HepG2 (cell line): ENCODE results near the gene EVC. TPM values are rescaled to one million over a fixed set of nuclear protein-coding genes. Genes with fewer than 3 reads are reported as not detected.

ENCODE experiments used
- ATAC-seq: fragments of 200-7000 bp; cut with Tn5 transposase; 3 replicates; pipeline ENCODE4 v1.9.1; 2020; ENCODE audit warnings: mild to moderate bottlenecking, moderate library complexity
- BruUV-seq: library from RNA; stranded (reverse); fragments of 400-500 nt; replicated peaks from 2 replicates; lab custom pipeline; 2021; lab: Mats Ljungman, UMichigan
- CTCF ChIA-PET: fragments of 300-600 bp; formaldehyde crosslinking; extraction: SDS; loops from one replicate; lab custom pipeline; 2021; ENCODE audit warnings: low total read pairs, inconsistent platforms, low intra/inter-chr PET ratio; lab: Yijun Ruan, JAX
- POLR2A ChIA-PET: fragments of 350-600 bp; sonication (Branson Sonifier 250); formaldehyde crosslinking; loops from one replicate; lab custom pipeline; 2020; ENCODE audit warnings: antibody characterized with exemption, inconsistent platforms; lab: Yijun Ruan, JAX
- DNase-seq: peaks from one replicate; pipeline ENCODE4 v3.0.0-alpha.2; 2015; ENCODE audit warnings: low spot score
- FAIRE-seq: peaks from 3 replicates; lab custom pipeline; 2011; peaks lifted over from hg19 to GRCh38; lab: Jason Lieb, UNC
- H2AFZ ChIP-seq: one replicate; pipeline ENCODE4 v1.6.1; 2011; ENCODE audit warnings: low read length, inconsistent platforms
- H3K27ac ChIP-seq: fragments of 300-600 bp; 3 replicates; pipeline ENCODE4 v1.8.0; 2011; ENCODE audit warnings: mixed run types, mild to moderate bottlenecking, mixed read lengths, low read length, inconsistent platforms; ENCODE audit not compliant: insufficient read depth; ENCODE audit errors: extremely low read length
- H3K27me3 ChIP-seq, 2 experiments: fragments of 200-600 bp in 1 of 2; 2 replicates in 1 of 2; 3 replicates in 1 of 2; pipeline versions ENCODE4 v1.6.0 to v1.8.0; 2011; ENCODE audit warnings: low read length in 2 of 2, mild to moderate bottlenecking in 2 of 2, moderate library complexity in 2 of 2, inconsistent platforms in 1 of 2; ENCODE audit not compliant: insufficient read depth in 2 of 2, control insufficient read depth in 1 of 2
- H3K36me3 ChIP-seq, 2 experiments: fragments of 200-600 bp in 1 of 2; replicated peaks in 1 of 2; 2 replicates in 1 of 2; 3 replicates in 1 of 2; pipeline versions ENCODE4 v1.5.1 to v1.8.0; 2011; ENCODE audit warnings: low read length in 2 of 2, inconsistent platforms in 1 of 2; ENCODE audit not compliant: insufficient read depth in 2 of 2, control insufficient read depth in 1 of 2
- H3K4me1 ChIP-seq: 2 replicates; pipeline ENCODE4 v1.5.1; 2012; ENCODE audit warnings: low read length, inconsistent platforms; ENCODE audit not compliant: insufficient read depth
- H3K4me2 ChIP-seq: 2 replicates; pipeline ENCODE4 v1.6.0; 2011; ENCODE audit warnings: low read depth, low read length, inconsistent platforms
- H3K4me3 ChIP-seq, 3 experiments: fragments of 200-600 bp in 1 of 3; sonication (generic), shearing (Covaris generic) in 1 of 3; replicated peaks in 1 of 3; 2 replicates each; pipeline ENCODE4 v1.5.1; 2011 to 2016; ENCODE audit warnings: low read length in 3 of 3, inconsistent platforms in 2 of 3, low read depth in 2 of 3, mild to moderate bottlenecking in 2 of 3, control low read depth in 1 of 3, mixed read lengths in 1 of 3; ENCODE audit not compliant: insufficient read depth in 1 of 3
- H3K79me2 ChIP-seq: one replicate; pipeline ENCODE4 v1.6.1; 2011; ENCODE audit warnings: low read length, inconsistent platforms; ENCODE audit not compliant: insufficient read depth
- H3K9ac ChIP-seq: 2 replicates; pipeline ENCODE4 v1.6.0; 2011; ENCODE audit warnings: mild to moderate bottlenecking, low read depth, low read length, inconsistent platforms; ENCODE audit not compliant: insufficient read depth
- H3K9me3 ChIP-seq: 2 replicates; pipeline ENCODE4 v1.5.1; 2012; ENCODE audit warnings: mild to moderate bottlenecking, low read length
- H4K20me1 ChIP-seq: 2 replicates; pipeline ENCODE4 v1.6.0; 2011; ENCODE audit warnings: inconsistent platforms, mild to moderate bottlenecking, low read length, moderate library complexity; ENCODE audit not compliant: insufficient read depth
- BRCA1 ChIP-seq: sonication (generic); formaldehyde crosslinking; IDR thresholded peaks from 2 replicates; pipeline ENCODE4 v1.4.0; 2020; ENCODE audit warnings: missing genetic modification reagents
- CHCHD3 ChIP-seq: sonication (generic); formaldehyde crosslinking; IDR thresholded peaks from 2 replicates; pipeline ENCODE4 v1.8.0; 2022; ENCODE audit warnings: mild to moderate bottlenecking, missing genetic modification reagents, moderate library complexity
- IRF9 ChIP-seq: sonication (generic); formaldehyde crosslinking; IDR thresholded peaks from 2 replicates; pipeline ENCODE4 v1.8.0; 2022; ENCODE audit warnings: missing genetic modification reagents, mild to moderate bottlenecking, borderline replicate concordance
- MIXL1 ChIP-seq: IDR thresholded peaks from 2 replicates; pipeline ENCODE4 v1.6.1; 2016
- POGK ChIP-seq: sonication (generic); formaldehyde crosslinking; conservative IDR thresholded peaks from 2 replicates; pipeline ENCODE4 v1.8.0; 2022; ENCODE audit warnings: mild to moderate bottlenecking, moderate library complexity, missing genetic modification reagents
- TRIM22 ChIP-seq: fragments of 450-650 bp; IDR thresholded peaks from 2 replicates; pipeline ENCODE4 v1.6.1; 2017
- U2AF2 ChIP-seq: fragments of 200-400 bp; formaldehyde crosslinking; IDR thresholded peaks from 2 replicates; pipeline ENCODE4 v1.6.1; 2017; ENCODE audit warnings: low read depth, mild to moderate bottlenecking, low read length
- ZNF644 ChIP-seq: IDR thresholded peaks from 2 replicates; pipeline ENCODE4 v1.6.1; 2016; ENCODE audit warnings: low read depth
- ZNF766 ChIP-seq: sonication (generic); formaldehyde crosslinking; IDR thresholded peaks from 2 replicates; pipeline ENCODE4 v1.5.0; 2020; ENCODE audit warnings: missing genetic modification reagents, borderline replicate concordance
- WGBS: methylation state at CpG from one replicate; pipeline ENCODE4 v1.1.6; 2017; ENCODE audit warnings: low lambda C conversion rate; 5-methylcytosine and 5-hydroxymethylcytosine counted together
- in situ Hi-C: cut with HindIII; loops from 2 replicates; pipeline ENCODE4 v1.10.0; 2017; ENCODE audit warnings: low pct_unique_long_range_greater_than_20kb; ENCODE audit not compliant: extremely low pct_ligation_motif_present
- intact Hi-C: fragments of 100-400 bp; cut with micrococcal nuclease; formaldehyde crosslinking; loops from one replicate; pipeline ENCODE4 v1.10.0; 2022; ENCODE audit not compliant: unreplicated experiment
- polyA plus RNA-seq, 8 experiments: library from polyadenylated mRNA; depleted of rRNA in 3 of 8; stranded (reverse) in 7 of 8; unstranded in 1 of 8; fragments of >200 nt; fragmentation: Illumina TruSeq in 4 of 8; extraction: Trizol in 4 of 8; gene quantifications; 2 replicates each; pipeline versions ENCODE4 v1.2.1 to v1.2.3, GENCODE V29; 2011 to 2016; ENCODE audit warnings: low read depth in 4 of 8, missing spikeins in 1 of 8, mixed read lengths in 1 of 8; ENCODE audit not compliant: insufficient read depth in 1 of 8
- total RNA-seq, 5 experiments: library from RNA; depleted of rRNA; stranded (reverse); fragments of >200 nt; fragmentation: Illumina TruSeq; extraction: Trizol; gene quantifications; 2 replicates each; pipeline ENCODE4 v1.2.3, GENCODE V29; 2016; ENCODE audit warnings: low read depth in 1 of 5
- TF ChIP-seq, protein P1 (sequence below): sonication (generic); formaldehyde crosslinking; IDR thresholded peaks from 2 replicates; pipeline ENCODE4 v1.4.0; 2020; ENCODE audit warnings: missing genetic modification reagents
- TF ChIP-seq, protein P2 (sequence below): sonication (generic); formaldehyde crosslinking; IDR thresholded peaks from 2 replicates; pipeline ENCODE4 v1.8.0; 2022; ENCODE audit warnings: missing genetic modification reagents, low read depth, mild to moderate bottlenecking, borderline replicate concordance
- TF ChIP-seq, protein P3 (sequence below): sonication (generic); formaldehyde crosslinking; IDR thresholded peaks from 2 replicates; pipeline ENCODE4 v1.4.0; 2020; ENCODE audit warnings: mild to moderate bottlenecking, missing genetic modification reagents

Gene EVC
- total and polyA plus RNA-seq, 2 of the 13 experiments (the other 11 are each of a cell fraction or from before 2014, with no cell fraction given) = 3.1 to 4.9 TPM

DNA sequence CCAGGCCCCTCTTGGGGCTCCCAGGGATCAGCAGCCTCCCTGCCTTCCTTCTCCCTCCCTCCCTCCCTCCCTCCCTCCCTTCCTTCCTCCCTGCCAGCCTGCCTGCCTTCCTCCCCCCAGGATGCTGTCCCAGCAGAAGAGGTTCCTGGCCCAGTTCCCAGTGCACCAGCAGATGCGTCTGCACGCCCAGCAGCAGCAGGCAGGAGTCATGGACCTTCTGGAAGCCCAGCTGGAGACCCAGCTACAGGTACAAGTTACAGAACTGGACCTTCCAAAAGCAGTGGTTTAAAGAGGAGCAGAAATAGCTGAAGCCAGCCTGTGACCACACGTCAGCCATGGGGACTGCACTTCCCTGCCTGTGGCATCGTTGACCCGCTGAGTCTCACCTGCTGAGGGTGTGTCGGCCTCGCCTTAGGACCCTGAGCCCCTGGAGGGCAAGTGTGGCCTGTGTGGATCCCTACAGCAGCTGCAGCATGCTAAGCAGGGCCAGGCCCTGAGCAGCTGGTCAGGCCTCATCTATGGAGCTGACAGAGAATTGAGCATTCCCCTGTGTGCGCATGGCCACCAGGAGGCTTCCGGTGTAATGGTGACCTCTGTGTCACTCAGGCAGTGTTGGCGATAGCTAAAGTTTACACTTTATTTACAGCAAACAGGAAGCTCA, 97.2 kb downstream of the EVC start:
- Histone ChIP-seq H3K4me3 (no peak overlapping the region), H3K9me3 (no peaks in the 10 kb centered on the region), H3K27ac (no peak overlapping the region), H4K20me1 (no peaks in the 10 kb centered on the region), H2AFZ (no peak overlapping the region), H3K79me2 (no peaks in the 10 kb centered on the region), H3K4me1 (no peaks in the 10 kb centered on the region), H3K4me2 (no peak overlapping the region), H3K36me3 (peaks cover 6 to 38% of the 10 kb centered on the region in 2 experiments; a peak in 4 of 5 replicates), H3K9ac (no peak overlapping the region), H3K27me3 (no peaks in the 10 kb centered on the region; a peak in 1 of 5 replicates)
- intact Hi-C loops (no loop called here), in situ Hi-C loops (loop anchor here (25.0 kb wide), 1 partner anchor 821 kb away; no protein-coding TSS in a partner anchor)
- DNase-seq (no peak), FAIRE-seq (no peak), ATAC-seq (no peak)
- no TSS peak for BruUV-seq
- WGBS = 88% methylated on average over 6 of the region's 10 CpGs
- POLR2A ChIA-PET = no interaction called here
- CTCF ChIA-PET = no interaction called here
- TF ChIP-seq MIXL1 (CRISPR knock-in tag) (no peak), BRCA1 (no peak), POGK (no peak), ZNF766 (CRISPR knock-in tag) (no peak), ZNF644 (CRISPR knock-in tag) (no peak), IRF9 (CRISPR knock-in tag) (no peak), U2AF2 (no peak), TRIM22 (no peak), CHCHD3 (CRISPR knock-in tag) (no peak)
- TF ChIP-seq, protein P1, sequence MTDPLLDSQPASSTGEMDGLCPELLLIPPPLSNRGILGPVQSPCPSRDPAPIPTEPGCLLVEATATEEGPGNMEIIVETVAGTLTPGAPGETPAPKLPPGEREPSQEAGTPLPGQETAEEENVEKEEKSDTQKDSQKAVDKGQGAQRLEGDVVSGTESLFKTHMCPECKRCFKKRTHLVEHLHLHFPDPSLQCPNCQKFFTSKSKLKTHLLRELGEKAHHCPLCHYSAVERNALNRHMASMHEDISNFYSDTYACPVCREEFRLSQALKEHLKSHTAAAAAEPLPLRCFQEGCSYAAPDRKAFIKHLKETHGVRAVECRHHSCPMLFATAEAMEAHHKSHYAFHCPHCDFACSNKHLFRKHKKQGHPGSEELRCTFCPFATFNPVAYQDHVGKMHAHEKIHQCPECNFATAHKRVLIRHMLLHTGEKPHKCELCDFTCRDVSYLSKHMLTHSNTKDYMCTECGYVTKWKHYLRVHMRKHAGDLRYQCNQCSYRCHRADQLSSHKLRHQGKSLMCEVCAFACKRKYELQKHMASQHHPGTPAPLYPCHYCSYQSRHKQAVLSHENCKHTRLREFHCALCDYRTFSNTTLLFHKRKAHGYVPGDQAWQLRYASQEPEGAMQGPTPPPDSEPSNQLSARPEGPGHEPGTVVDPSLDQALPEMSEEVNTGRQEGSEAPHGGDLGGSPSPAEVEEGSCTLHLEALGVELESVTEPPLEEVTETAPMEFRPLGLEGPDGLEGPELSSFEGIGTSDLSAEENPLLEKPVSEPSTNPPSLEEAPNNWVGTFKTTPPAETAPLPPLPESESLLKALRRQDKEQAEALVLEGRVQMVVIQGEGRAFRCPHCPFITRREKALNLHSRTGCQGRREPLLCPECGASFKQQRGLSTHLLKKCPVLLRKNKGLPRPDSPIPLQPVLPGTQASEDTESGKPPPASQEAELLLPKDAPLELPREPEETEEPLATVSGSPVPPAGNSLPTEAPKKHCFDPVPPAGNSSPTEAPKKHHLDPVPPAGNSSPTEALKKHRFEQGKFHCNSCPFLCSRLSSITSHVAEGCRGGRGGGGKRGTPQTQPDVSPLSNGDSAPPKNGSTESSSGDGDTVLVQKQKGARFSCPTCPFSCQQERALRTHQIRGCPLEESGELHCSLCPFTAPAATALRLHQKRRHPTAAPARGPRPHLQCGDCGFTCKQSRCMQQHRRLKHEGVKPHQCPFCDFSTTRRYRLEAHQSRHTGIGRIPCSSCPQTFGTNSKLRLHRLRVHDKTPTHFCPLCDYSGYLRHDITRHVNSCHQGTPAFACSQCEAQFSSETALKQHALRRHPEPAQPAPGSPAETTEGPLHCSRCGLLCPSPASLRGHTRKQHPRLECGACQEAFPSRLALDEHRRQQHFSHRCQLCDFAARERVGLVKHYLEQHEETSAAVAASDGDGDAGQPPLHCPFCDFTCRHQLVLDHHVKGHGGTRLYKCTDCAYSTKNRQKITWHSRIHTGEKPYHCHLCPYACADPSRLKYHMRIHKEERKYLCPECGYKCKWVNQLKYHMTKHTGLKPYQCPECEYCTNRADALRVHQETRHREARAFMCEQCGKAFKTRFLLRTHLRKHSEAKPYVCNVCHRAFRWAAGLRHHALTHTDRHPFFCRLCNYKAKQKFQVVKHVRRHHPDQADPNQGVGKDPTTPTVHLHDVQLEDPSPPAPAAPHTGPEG (CRISPR knock-in tag) = no peak
- TF ChIP-seq, protein P2, sequence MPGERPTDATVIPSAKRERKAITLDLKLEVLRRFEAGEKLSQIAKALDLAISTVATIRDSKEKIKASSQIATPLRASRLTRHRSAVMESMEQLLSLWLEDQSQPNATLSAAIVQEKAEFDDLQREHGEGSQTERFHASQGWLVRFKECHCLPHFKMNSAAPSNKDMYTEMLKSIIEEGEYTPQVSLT (CRISPR knock-in tag) = no peak
- TF ChIP-seq, protein P3, sequence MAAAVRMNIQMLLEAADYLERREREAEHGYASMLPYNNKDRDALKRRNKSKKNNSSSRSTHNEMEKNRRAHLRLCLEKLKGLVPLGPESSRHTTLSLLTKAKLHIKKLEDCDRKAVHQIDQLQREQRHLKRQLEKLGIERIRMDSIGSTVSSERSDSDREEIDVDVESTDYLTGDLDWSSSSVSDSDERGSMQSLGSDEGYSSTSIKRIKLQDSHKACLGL (CRISPR knock-in tag) = no peak
